ENCODE measurements around the gene FLG.
"Not testable (repeated sequence)": the region's sequence is repeated elsewhere in the genome, so short reads cannot be mapped to it uniquely, and the experiment has no call there.

Gene FLG

DNA sequence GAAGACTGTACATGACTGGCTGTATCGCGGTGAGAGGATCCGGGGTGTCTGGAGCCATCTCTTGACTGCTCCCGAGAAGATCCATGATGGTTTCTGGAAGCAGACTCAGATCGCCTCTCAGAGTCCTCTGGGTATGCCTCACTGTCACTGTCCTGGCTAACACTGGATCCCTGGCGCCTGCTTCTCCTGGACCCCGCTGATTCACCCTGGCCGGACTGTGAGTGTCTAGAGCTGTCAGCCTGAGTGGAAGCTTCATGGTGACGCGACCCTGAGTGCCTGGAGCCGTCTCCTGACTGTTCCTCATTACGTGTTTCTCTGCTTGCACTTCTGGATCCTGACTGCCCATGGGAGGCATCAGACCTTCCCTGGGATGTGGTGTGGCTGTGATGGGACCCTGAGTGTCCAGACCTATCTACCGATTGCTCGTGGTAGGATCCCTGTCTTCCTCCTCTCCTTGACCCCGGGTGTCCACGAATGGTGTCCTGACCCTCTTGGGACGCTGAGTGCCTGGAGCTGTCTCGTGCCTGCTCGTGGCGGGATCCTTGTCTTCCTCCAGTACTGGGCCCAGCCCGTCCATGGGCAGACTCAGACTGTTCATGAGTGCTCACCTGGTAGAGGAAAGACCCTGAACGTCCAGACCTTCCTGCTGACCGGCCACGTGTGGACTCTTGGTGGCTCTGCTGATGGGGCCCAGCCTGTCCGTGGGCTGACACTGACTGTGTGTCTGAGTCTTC, 21.7 kb downstream of the FLG start:
- DNase-seq (ENCODE audit: low read depth, low spot score), result not testable (repeated sequence)

DNA sequence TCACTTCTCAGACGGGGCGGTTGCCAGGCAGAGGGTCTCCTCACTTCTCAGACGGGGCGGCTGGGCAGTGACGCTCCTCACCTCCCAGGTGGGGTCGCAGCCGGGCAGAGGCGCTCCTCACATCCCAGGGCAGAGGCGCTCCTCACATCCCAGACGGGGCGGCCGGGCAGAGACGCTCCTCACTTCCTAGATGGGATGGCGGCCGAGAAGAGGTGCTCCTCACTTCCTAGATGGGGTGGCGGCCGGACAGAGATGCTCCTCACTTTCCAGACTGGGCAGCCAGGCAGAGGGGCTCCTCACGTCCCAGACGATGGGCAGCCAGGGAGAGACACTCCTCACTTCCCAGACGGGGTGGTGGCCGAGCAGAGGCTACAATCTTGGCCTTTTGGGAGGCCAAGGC, 68.6 kb downstream of the FLG start:
- DNase-seq (ENCODE audit: low read depth, low spot score), result not testable (repeated sequence)
